Measurements from ENCODE around the gene LDLRAD1. TPM values are rescaled to one million over a fixed set of nuclear protein-coding genes. Genes with fewer than 3 reads are reported as not detected.

The LDLRAD1 gene
- polyA plus RNA-seq, 3 donors, result not detected

DNA sequence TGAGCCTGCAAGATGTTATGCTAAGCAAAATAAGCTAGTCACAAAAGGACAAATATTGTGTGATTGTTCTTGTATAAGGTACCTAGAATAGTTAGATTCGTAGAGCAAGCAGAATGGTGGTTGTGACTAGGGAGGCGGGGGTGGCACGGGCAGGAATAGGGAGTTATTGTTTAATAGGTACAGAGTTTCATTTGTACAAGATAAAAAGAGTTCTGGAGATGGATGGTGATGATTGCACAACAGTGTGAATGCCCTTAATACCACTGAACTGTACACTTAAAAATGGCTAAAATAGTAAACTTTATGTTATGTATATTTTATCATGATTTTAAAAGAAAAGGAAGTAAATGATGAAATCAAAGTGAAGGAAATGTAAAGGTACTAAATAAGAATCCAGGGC lies 51.2 kb downstream of the LDLRAD1 start:
- Histone ChIP-seq H3K27me3 (ENCODE audit: control insufficient read depth in 2 of 2, insufficient read depth in 2 of 2, low read length in 2 of 2) (no peaks in the 10 kb centered on the region), H3K79me2 (ENCODE audit: insufficient read depth, low read length) (no peaks in the 10 kb centered on the region), H3K9me3 (replicated peaks in 1 of 2; ENCODE audit: control insufficient read depth in 1 of 2, insufficient read depth in 1 of 2, low read length in 2 of 2) (no peaks in the 10 kb centered on the region), H3K4me2 (replicated peaks; ENCODE audit: extremely low read depth, low read length, poor library complexity, severe bottlenecking) (no peak overlapping the region), H4K20me1 (ENCODE audit: insufficient read depth, low read length) (no peaks in the 10 kb centered on the region), H3K27ac (ENCODE audit: low read depth in 1 of 2, low read length in 2 of 2) (no peak overlapping the region), H3K9ac (ENCODE audit: insufficient read depth, low read length, poor library complexity, severe bottlenecking) (no peak overlapping the region), H3K4me3 (replicated peaks in 1 of 3; ENCODE audit: low read depth in 2 of 3, low read length in 3 of 3) (no peak overlapping the region), H3K36me3 (replicated peaks in 1 of 2; ENCODE audit: control insufficient read depth in 1 of 2, insufficient read depth in 2 of 2, low read length in 2 of 2) (peaks cover 29 to 69% of the 10 kb centered on the region in 2 donors), H2AFZ (ENCODE audit: insufficient read depth, low read depth, low read length, poor library complexity, severe bottlenecking) (no peak overlapping the region), H3K4me1 (ENCODE audit: control insufficient read depth in 1 of 2, insufficient read depth in 2 of 2, low read length in 2 of 2) (no peaks in the 10 kb centered on the region)
- intact Hi-C loops (cut with micrococcal nuclease), result no loop called here
- no peak for DNase-seq
- WGBS (ENCODE audit: insufficient coverage), result 95% methylated on average over 3 of the region's 3 CpGs
- H3K27me3 Mint-ChIP-seq (ENCODE audit: low read depth in 3 of 3), result no peaks in the 10 kb centered on the region
- H3K4me3 Mint-ChIP-seq, result no peak overlapping the region
- H3K9me3 Mint-ChIP-seq, result no peaks in the 10 kb centered on the region
- H3K27ac Mint-ChIP-seq, result no peak overlapping the region
- H3K4me1 Mint-ChIP-seq, result no peaks in the 10 kb centered on the region
- TF ChIP-seq, protein P1, sequence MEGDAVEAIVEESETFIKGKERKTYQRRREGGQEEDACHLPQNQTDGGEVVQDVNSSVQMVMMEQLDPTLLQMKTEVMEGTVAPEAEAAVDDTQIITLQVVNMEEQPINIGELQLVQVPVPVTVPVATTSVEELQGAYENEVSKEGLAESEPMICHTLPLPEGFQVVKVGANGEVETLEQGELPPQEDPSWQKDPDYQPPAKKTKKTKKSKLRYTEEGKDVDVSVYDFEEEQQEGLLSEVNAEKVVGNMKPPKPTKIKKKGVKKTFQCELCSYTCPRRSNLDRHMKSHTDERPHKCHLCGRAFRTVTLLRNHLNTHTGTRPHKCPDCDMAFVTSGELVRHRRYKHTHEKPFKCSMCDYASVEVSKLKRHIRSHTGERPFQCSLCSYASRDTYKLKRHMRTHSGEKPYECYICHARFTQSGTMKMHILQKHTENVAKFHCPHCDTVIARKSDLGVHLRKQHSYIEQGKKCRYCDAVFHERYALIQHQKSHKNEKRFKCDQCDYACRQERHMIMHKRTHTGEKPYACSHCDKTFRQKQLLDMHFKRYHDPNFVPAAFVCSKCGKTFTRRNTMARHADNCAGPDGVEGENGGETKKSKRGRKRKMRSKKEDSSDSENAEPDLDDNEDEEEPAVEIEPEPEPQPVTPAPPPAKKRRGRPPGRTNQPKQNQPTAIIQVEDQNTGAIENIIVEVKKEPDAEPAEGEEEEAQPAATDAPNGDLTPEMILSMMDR (IDR thresholded peaks at IDR 0.05), result no peak
- H3K36me3 Mint-ChIP-seq, result peaks cover 53% of the 10 kb centered on the region in 2 donors

DNA sequence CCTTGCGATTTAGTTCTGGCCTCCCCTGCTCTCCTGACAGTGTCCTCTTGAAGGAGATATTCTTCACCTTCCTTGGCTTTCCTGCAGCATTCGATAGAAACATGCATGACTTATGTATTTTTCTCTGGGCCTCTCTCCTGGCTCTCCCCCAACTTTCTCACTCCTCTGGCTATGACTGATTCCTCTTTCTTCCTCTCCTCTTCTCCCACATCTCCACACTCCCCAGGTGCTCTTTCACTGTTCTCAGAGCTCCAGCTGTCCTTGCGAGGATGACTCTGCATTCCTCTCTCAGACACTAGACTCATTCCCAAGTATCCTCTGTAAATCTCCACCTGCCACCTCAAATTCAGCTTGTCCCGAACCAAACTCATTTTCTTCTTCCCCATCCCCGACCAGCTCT lies 53.9 kb downstream of the LDLRAD1 start:
- H3K4me1 Mint-ChIP-seq, result no peaks in the 10 kb centered on the region
- Histone ChIP-seq H2AFZ (ENCODE audit: insufficient read depth, low read depth, low read length, poor library complexity, severe bottlenecking) (no peak overlapping the region), H3K4me1 (ENCODE audit: control insufficient read depth in 1 of 2, insufficient read depth in 2 of 2, low read length in 2 of 2) (no peaks in the 10 kb centered on the region), H3K9ac (ENCODE audit: insufficient read depth, low read length, poor library complexity, severe bottlenecking) (no peak overlapping the region), H4K20me1 (ENCODE audit: insufficient read depth, low read length) (no peaks in the 10 kb centered on the region), H3K27me3 (ENCODE audit: control insufficient read depth in 2 of 2, insufficient read depth in 2 of 2, low read length in 2 of 2) (no peaks in the 10 kb centered on the region), H3K4me3 (replicated peaks in 1 of 3; ENCODE audit: low read depth in 2 of 3, low read length in 3 of 3) (no peak overlapping the region), H3K79me2 (ENCODE audit: insufficient read depth, low read length) (no peaks in the 10 kb centered on the region), H3K27ac (ENCODE audit: low read depth in 1 of 2, low read length in 2 of 2) (no peak overlapping the region), H3K36me3 (replicated peaks in 1 of 2; ENCODE audit: control insufficient read depth in 1 of 2, insufficient read depth in 2 of 2, low read length in 2 of 2) (peaks cover 31 to 78% of the 10 kb centered on the region in 2 donors), H3K9me3 (replicated peaks in 1 of 2; ENCODE audit: control insufficient read depth in 1 of 2, insufficient read depth in 1 of 2, low read length in 2 of 2) (no peaks in the 10 kb centered on the region), H3K4me2 (replicated peaks; ENCODE audit: extremely low read depth, low read length, poor library complexity, severe bottlenecking) (no peak overlapping the region)
- 50% methylated on average over 4 of the region's 5 CpGs for WGBS (ENCODE audit: insufficient coverage)
- H3K4me3 Mint-ChIP-seq, result no peak overlapping the region
- H3K36me3 Mint-ChIP-seq, result peaks cover 59% of the 10 kb centered on the region in 2 donors
- peak overlapping the region in 2 of 7 donors; percentile 7 to 20 for H3K27ac Mint-ChIP-seq
- H3K27me3 Mint-ChIP-seq (ENCODE audit: low read depth in 3 of 3), result no peaks in the 10 kb centered on the region
- intact Hi-C loops (cut with micrococcal nuclease), result loop anchor here in 1 of 2 donors (5.0 kb wide), 1 partner anchor 102 kb away; no protein-coding TSS in a partner anchor
- TF ChIP-seq, protein P1 (IDR thresholded peaks at IDR 0.05), result no peak
- DNase-seq, result no peak
- H3K9me3 Mint-ChIP-seq, result peaks cover 0 to 2% (median 0%) of the 10 kb centered on the region in 7 donors

Data from CD14-positive monocyte (primary cell).